GM12874 (cell line): ENCODE measurements around the gene NOL8.

Experiments
- CTCF ChIP-seq: IDR thresholded peaks from 2 replicates; pipeline ENCODE4 v1.5.1; 2011; ENCODE audit warnings: low read depth, mild to moderate bottlenecking, control low read depth, low read length, moderate library complexity; ENCODE audit not compliant: insufficient read depth

Gene NOL8

GRCh38 chr9:92327283-92327850 is 2.2 kb upstream of the NOL8 start:
- no peak for TF ChIP-seq CTCF

GRCh38 chr9:92325991-92326500 is 896 bp upstream of the NOL8 start:
- TF ChIP-seq CTCF: no peak

DNA sequence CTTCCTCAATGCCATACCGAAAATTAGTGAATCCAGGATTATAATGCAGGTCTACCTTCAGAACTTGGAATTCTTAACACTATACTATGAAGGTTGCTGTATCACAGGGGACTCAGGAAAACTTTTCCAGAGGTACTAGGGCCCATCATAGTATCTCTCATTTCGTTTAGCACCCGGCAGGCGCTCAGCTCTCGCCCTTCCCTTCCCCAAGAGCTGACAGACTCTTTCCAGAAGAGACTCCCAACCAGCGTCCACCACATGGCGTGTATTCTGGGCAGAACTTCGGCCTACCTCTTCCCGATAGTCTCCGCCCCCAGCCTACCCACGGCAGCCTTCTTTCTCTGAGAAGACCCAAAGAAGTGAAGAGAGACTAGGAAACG is 271 bp downstream of the NOL8 start:
- no peak for TF ChIP-seq CTCF

GRCh38 chr9:92324431-92324830 is 719 bp downstream of the NOL8 start:
- TF ChIP-seq CTCF: no peak

DNA sequence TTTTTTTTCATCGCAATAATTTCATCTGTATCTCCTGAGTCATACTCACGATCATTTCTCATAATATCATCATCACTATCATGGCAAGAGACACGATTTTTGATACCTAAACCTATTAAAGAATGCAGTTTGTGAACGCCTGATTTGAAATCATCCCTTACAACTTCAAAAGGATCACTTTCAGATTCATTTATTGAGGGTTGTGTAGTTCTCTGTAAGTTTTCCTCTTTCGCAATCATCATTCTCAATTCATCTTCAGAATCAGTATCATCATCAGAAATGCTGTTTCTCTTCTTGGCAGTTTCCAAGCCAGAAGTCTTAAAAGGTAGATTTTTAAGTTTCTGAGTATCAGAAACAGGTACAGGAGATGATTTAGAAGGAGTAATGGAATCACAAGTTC is 9.7 kb downstream of the NOL8 start:
- no peak for TF ChIP-seq CTCF

GRCh38 chr9:92313624-92314012 is 11.5 kb downstream of the NOL8 start:
- no peak for TF ChIP-seq CTCF

GRCh38 chr9:92312887-92313623 is 12.1 kb downstream of the NOL8 start:
- no peak for TF ChIP-seq CTCF
